ENCODE data around the gene EIF5A. TPM values are rescaled to one million over a fixed set of nuclear protein-coding genes. Genes with fewer than 3 reads are reported as not detected.

Gene EIF5A
- total and polyA plus RNA-seq, 5 donors from 2014 or later, result 210 to 631 (median 413) TPM

GRCh38 chr17:7325031-7325528 is 17.7 kb downstream of the EIF5A start:
- Mint-ChIP-seq H3K27ac (peak overlapping the region in 1 of 3 donors; percentile 26), H3K4me3 (peak overlapping the region in 2 of 4 donors; percentile 4 to 52), H3K9me3 (no peaks in the 10 kb centered on the region), H3K4me1 (peaks cover 11 to 30% (median 14%) of the 10 kb centered on the region in 4 donors), H3K36me3 (peaks cover 9% of the 10 kb centered on the region), H3K27me3 (peaks cover 8% of the 10 kb centered on the region)
- Histone ChIP-seq H3K9me3 (ENCODE audit: control insufficient read depth in 2 of 2, low read length in 2 of 2) (no peaks in the 10 kb centered on the region), H3K27ac (ENCODE audit: insufficient read depth, low read length, poor library complexity, severe bottlenecking) (no peak overlapping the region), H3K4me3 (ENCODE audit: low read depth, low read length) (no peak overlapping the region), H3K4me1 (ENCODE audit: control insufficient read depth, insufficient read depth, low read length, poor library complexity, severe bottlenecking) (peaks cover 17% of the 10 kb centered on the region), H3K27me3 (ENCODE audit: control insufficient read depth, insufficient read depth, low read length) (no peaks in the 10 kb centered on the region), H3K36me3 (ENCODE audit: control insufficient read depth, insufficient read depth, low read length) (peaks cover 41% of the 10 kb centered on the region)
- no peak for ATAC-seq (ENCODE audit: low read depth in 2 of 2)
- no peak for DNase-seq

GRCh38 chr17:7326186-7326585 is 18.8 kb downstream of the EIF5A start:
- Histone ChIP-seq H3K27me3 (ENCODE audit: control insufficient read depth, insufficient read depth, low read length) (no peaks in the 10 kb centered on the region), H3K27ac (ENCODE audit: insufficient read depth, low read length, poor library complexity, severe bottlenecking) (no peak overlapping the region), H3K4me3 (ENCODE audit: low read depth, low read length) (no peak overlapping the region), H3K4me1 (ENCODE audit: control insufficient read depth, insufficient read depth, low read length, poor library complexity, severe bottlenecking) (peaks cover 28% of the 10 kb centered on the region), H3K9me3 (ENCODE audit: control insufficient read depth in 2 of 2, low read length in 2 of 2) (no peaks in the 10 kb centered on the region), H3K36me3 (ENCODE audit: control insufficient read depth, insufficient read depth, low read length) (peaks cover 31% of the 10 kb centered on the region)
- Mint-ChIP-seq H3K27me3 (peaks cover 8% of the 10 kb centered on the region), H3K4me3 (peak overlapping the region in 2 of 4 donors; percentile 46 to 66), H3K36me3 (peaks cover 9% of the 10 kb centered on the region), H3K4me1 (peaks cover 11 to 39% (median 14%) of the 10 kb centered on the region in 4 donors), H3K9me3 (no peaks in the 10 kb centered on the region), H3K27ac (no peak overlapping the region)
- DNase-seq (no peak), ATAC-seq (ENCODE audit: low read depth in 2 of 2) (no peak)

GRCh38 chr17:7327056-7327455 is 19.6 kb downstream of the EIF5A start:
- Mint-ChIP-seq H3K9me3 (no peaks in the 10 kb centered on the region), H3K36me3 (peaks cover 3% of the 10 kb centered on the region), H3K4me1 (peaks cover 11 to 42% (median 14%) of the 10 kb centered on the region in 4 donors), H3K27me3 (peaks cover 8% of the 10 kb centered on the region), H3K27ac (peak overlapping the region in 1 of 3 donors; percentile 51), H3K4me3 (peak overlapping the region in 3 of 4 donors; percentile 50 to 94 (median 51))
- Histone ChIP-seq H3K36me3 (ENCODE audit: control insufficient read depth, insufficient read depth, low read length) (peaks cover 23% of the 10 kb centered on the region), H3K4me3 (ENCODE audit: low read depth, low read length) (no peak overlapping the region), H3K4me1 (ENCODE audit: control insufficient read depth, insufficient read depth, low read length, poor library complexity, severe bottlenecking) (peaks cover 31% of the 10 kb centered on the region), H3K9me3 (ENCODE audit: control insufficient read depth in 2 of 2, low read length in 2 of 2) (no peaks in the 10 kb centered on the region), H3K27me3 (ENCODE audit: control insufficient read depth, insufficient read depth, low read length) (no peaks in the 10 kb centered on the region), H3K27ac (ENCODE audit: insufficient read depth, low read length, poor library complexity, severe bottlenecking) (no peak overlapping the region)
- ATAC-seq (ENCODE audit: low read depth in 2 of 2) (no peak), DNase-seq (no peak)

- peaks cover 36% of the 10 kb centered on the region for H3K4me1 ChIP-seq (ENCODE audit: control insufficient read depth, insufficient read depth, low read length, poor library complexity, severe bottlenecking)
Observed at GRCh38 chr17:7327501-7327900, 20.1 kb downstream of the EIF5A start.

GRCh38 chr17:7328009-7328408 is 20.6 kb downstream of the EIF5A start:
- peaks cover 8% of the 10 kb centered on the region for H3K27me3 Mint-ChIP-seq
- H3K4me1 Mint-ChIP-seq, result peaks cover 18 to 52% (median 22%) of the 10 kb centered on the region in 4 donors
- H3K4me1 ChIP-seq (ENCODE audit: control insufficient read depth, insufficient read depth, low read length, poor library complexity, severe bottlenecking), result peaks cover 37% of the 10 kb centered on the region
- H3K27ac Mint-ChIP-seq, result peak overlapping the region; percentile 33 to 98 (median 76)
- no peak for DNase-seq
- no peak for ATAC-seq (ENCODE audit: low read depth in 2 of 2)
- H3K9me3 Mint-ChIP-seq, result no peaks in the 10 kb centered on the region
- H3K9me3 ChIP-seq (ENCODE audit: control insufficient read depth in 2 of 2, low read length in 2 of 2), result no peaks in the 10 kb centered on the region
- peaks cover 13% of the 10 kb centered on the region for H3K36me3 ChIP-seq (ENCODE audit: control insufficient read depth, insufficient read depth, low read length)
- H3K4me3 Mint-ChIP-seq, result peak overlapping the region; percentile 84 to 94 (median 86)
- peak overlapping the region; percentile 31 for H3K27ac ChIP-seq (ENCODE audit: insufficient read depth, low read length, poor library complexity, severe bottlenecking)
- H3K4me3 ChIP-seq (ENCODE audit: low read depth, low read length), result no peak overlapping the region
- H3K36me3 Mint-ChIP-seq, result peaks cover 3% of the 10 kb centered on the region
- no peaks in the 10 kb centered on the region for H3K27me3 ChIP-seq (ENCODE audit: control insufficient read depth, insufficient read depth, low read length)

More at GRCh38 chr17:7327501-7327900, 20.1 kb downstream of the EIF5A start:
- Histone ChIP-seq H3K9me3 (ENCODE audit: control insufficient read depth in 2 of 2, low read length in 2 of 2) (no peaks in the 10 kb centered on the region), H3K4me3 (ENCODE audit: low read depth, low read length) (no peak overlapping the region), H3K36me3 (ENCODE audit: control insufficient read depth, insufficient read depth, low read length) (peaks cover 18% of the 10 kb centered on the region), H3K27me3 (ENCODE audit: control insufficient read depth, insufficient read depth, low read length) (no peaks in the 10 kb centered on the region), H3K27ac (ENCODE audit: insufficient read depth, low read length, poor library complexity, severe bottlenecking) (no peak overlapping the region)
- H3K4me1 Mint-ChIP-seq, result peaks cover 14 to 47% (median 18%) of the 10 kb centered on the region in 4 donors
- peaks cover 8% of the 10 kb centered on the region for H3K27me3 Mint-ChIP-seq
- ATAC-seq (ENCODE audit: low read depth in 2 of 2) (no peak), DNase-seq (no peak)
- H3K9me3 Mint-ChIP-seq, result no peaks in the 10 kb centered on the region
- H3K27ac Mint-ChIP-seq, result peak overlapping the region in 2 of 3 donors; percentile 46 to 98
- H3K36me3 Mint-ChIP-seq, result peaks cover 3% of the 10 kb centered on the region
- H3K4me3 Mint-ChIP-seq, result peak overlapping the region; percentile 5 to 94 (median 68)

GRCh38 chr17:7328840-7329373 is 21.5 kb downstream of the EIF5A start, which contains the start of gene NEURL4:
NEURL4 (minus strand) TSS chr17:7329335; CDS start chr17:7329312, 23 bp downstream.
- peaks cover 8% of the 10 kb centered on the region for H3K36me3 ChIP-seq (ENCODE audit: control insufficient read depth, insufficient read depth, low read length)
- DNase-seq (peak in 1 of 3 donors; percentile 37), ATAC-seq (ENCODE audit: low read depth in 2 of 2) (peak; percentile 2)
- Mint-ChIP-seq H3K9me3 (no peaks in the 10 kb centered on the region), H3K27me3 (peaks cover 8% of the 10 kb centered on the region), H3K36me3 (peaks cover 3% of the 10 kb centered on the region), H3K27ac (peak within 1 kb of the TSS; percentile 98 to 99 (median 98)), H3K4me3 (peak within 1 kb of the TSS; percentile 94 to 97 (median 96)), H3K4me1 (peaks cover 18 to 60% (median 26%) of the 10 kb centered on the region in 4 donors)
- no peaks in the 10 kb centered on the region for H3K9me3 ChIP-seq (ENCODE audit: control insufficient read depth in 2 of 2, low read length in 2 of 2)
- no peaks in the 10 kb centered on the region for H3K27me3 ChIP-seq (ENCODE audit: control insufficient read depth, insufficient read depth, low read length)
- H3K4me1 ChIP-seq (ENCODE audit: control insufficient read depth, insufficient read depth, low read length, poor library complexity, severe bottlenecking), result peaks cover 43% of the 10 kb centered on the region
- H3K4me3 ChIP-seq (ENCODE audit: low read depth, low read length), result peak within 1 kb of the TSS; percentile 77
- peak within 1 kb of the TSS; percentile 85 for H3K27ac ChIP-seq (ENCODE audit: insufficient read depth, low read length, poor library complexity, severe bottlenecking)

- Histone ChIP-seq H3K4me1 (ENCODE audit: control insufficient read depth, insufficient read depth, low read length, poor library complexity, severe bottlenecking) (peaks cover 40% of the 10 kb centered on the region), H3K9me3 (ENCODE audit: control insufficient read depth in 2 of 2, low read length in 2 of 2) (no peaks in the 10 kb centered on the region), H3K4me3 (ENCODE audit: low read depth, low read length) (peak overlapping the region; percentile 77), H3K27ac (ENCODE audit: insufficient read depth, low read length, poor library complexity, severe bottlenecking) (peak overlapping the region; percentile 85), H3K36me3 (ENCODE audit: control insufficient read depth, insufficient read depth, low read length) (peaks cover 8% of the 10 kb centered on the region), H3K27me3 (ENCODE audit: control insufficient read depth, insufficient read depth, low read length) (no peaks in the 10 kb centered on the region)
- peak; percentile 94 to 99 (median 97) for DNase-seq
- peaks cover 3% of the 10 kb centered on the region for H3K36me3 Mint-ChIP-seq
- H3K27me3 Mint-ChIP-seq, result peaks cover 8% of the 10 kb centered on the region
- peak overlapping the region; percentile 94 to 97 (median 96) for H3K4me3 Mint-ChIP-seq
- ATAC-seq (ENCODE audit: low read depth in 2 of 2), result peak; percentile 69 to 72
- no peaks in the 10 kb centered on the region for H3K9me3 Mint-ChIP-seq
- peaks cover 19 to 62% (median 26%) of the 10 kb centered on the region in 4 donors for H3K4me1 Mint-ChIP-seq
- H3K27ac Mint-ChIP-seq, result peak overlapping the region; percentile 98 to 99 (median 98)
Observed at GRCh38 chr17:7329374-7329996, 22.1 kb downstream of the EIF5A start.
